Activated T-cell treated with anti-CD3 and anti-CD28 coated beads, Interleukin-2, amount 50 U/mL, for 72 hours (primary cell): ENCODE data around the gene PLOD3. TPM values are rescaled to one million over a fixed set of nuclear protein-coding genes. Genes with fewer than 3 reads are reported as not detected.
A peak's percentile ranks its signal among the peaks of the same experiment; 100 is the strongest.
"Not testable (repeated sequence)": the region's sequence is repeated elsewhere in the genome, so short reads cannot be mapped to it uniquely, and the experiment has no call there.

Source experiments
- ATAC-seq, 2 donors: fragments of 150-1000 bp; cut with Tn5 transposase; replicated peaks in 1 of 2; 2 replicates each; pipeline ENCODE4 v1.10.0; 2021; ENCODE audit warnings: moderate library complexity in 2 of 2, mild to moderate bottlenecking in 1 of 2
- DNase-seq, 2 donors: peaks; one replicate each; pipeline ENCODE4 v3.0.0; 2021 to 2022; ENCODE audit warnings: mixed read lengths in 1 of 2
- H3K27ac Mint-ChIP-seq: one replicate; pipeline ENCODE4 v1.8.0; 2022; ENCODE audit warnings: mild to moderate bottlenecking, moderate library complexity, mixed read lengths
- H3K27me3 Mint-ChIP-seq: one replicate; pipeline ENCODE4 v1.8.0; 2022; ENCODE audit warnings: low read depth, mixed read lengths
- H3K36me3 Mint-ChIP-seq, 2 donors: one replicate each; pipeline ENCODE4 v1.8.0; 2022; ENCODE audit warnings: mixed read lengths in 2 of 2, mild to moderate bottlenecking in 1 of 2; ENCODE audit not compliant: insufficient read depth in 2 of 2
- H3K4me1 Mint-ChIP-seq: one replicate; pipeline ENCODE4 v1.8.0; 2022; ENCODE audit warnings: low read depth, mixed read lengths
- H3K4me3 Mint-ChIP-seq, 2 donors: one replicate each; pipeline ENCODE4 v1.8.0; 2022; ENCODE audit warnings: mild to moderate bottlenecking in 2 of 2, mixed read lengths in 2 of 2, moderate library complexity in 2 of 2
- H3K9me3 Mint-ChIP-seq, 2 donors: one replicate each; pipeline ENCODE4 v1.8.0; 2022; ENCODE audit warnings: mixed read lengths in 2 of 2
- total RNA-seq, 2 donors: library from RNA; stranded (reverse); gene quantifications; one replicate each; pipeline ENCODE4 v1.2.3, GENCODE V29; 2022

PLOD3 gene
- total RNA-seq: 10 to 100 TPM; 28.8 to 34.4 TPM

- peak within 1 kb of the TSS; percentile 88 for H3K27ac Mint-ChIP-seq
- no peaks in the 10 kb centered on the region for H3K9me3 Mint-ChIP-seq
- DNase-seq: peak; percentile 94 to 95
- H3K4me1 Mint-ChIP-seq: peaks cover 42% of the 10 kb centered on the region
- H3K4me3 Mint-ChIP-seq: peak within 1 kb of the TSS; percentile 96 to 99
- peaks cover 0 to 2% of the 10 kb centered on the region in 2 donors for H3K36me3 Mint-ChIP-seq
- H3K27me3 Mint-ChIP-seq: no peaks in the 10 kb centered on the region
- ATAC-seq: peak; percentile 81 to 84
Measured at GRCh38 chr7:101217388-101218235, at the start of gene PLOD3, which contains the start of gene ZNHIT1. Gene PLOD3, minus strand, starts transcription at chr7:101217581. Its CDS starts 307 bp downstream, at chr7:101217274. Gene ZNHIT1, plus strand, starts transcription at chr7:101218165. Its CDS starts 31 bp downstream, at chr7:101218196.

- no peak for DNase-seq
- Mint-ChIP-seq H3K36me3 (peaks cover 0 to 1% of the 10 kb centered on the region in 2 donors), H3K27me3 (peaks cover 7% of the 10 kb centered on the region), H3K9me3 (no peaks in the 10 kb centered on the region), H3K27ac (no peak overlapping the region), H3K4me3 (no peak overlapping the region), H3K4me1 (no peaks in the 10 kb centered on the region)
- no peak for ATAC-seq
Measured at GRCh38 chr7:101265622-101266516, 48.5 kb upstream of the PLOD3 start.

- H3K4me1 Mint-ChIP-seq, H3K27me3 Mint-ChIP-seq, H3K36me3 Mint-ChIP-seq, ATAC-seq, DNase-seq, H3K4me3 Mint-ChIP-seq, H3K9me3 Mint-ChIP-seq, H3K27ac Mint-ChIP-seq: not testable (repeated sequence)
Measured at GRCh38 chr7:101264102-101264706, 46.8 kb upstream of the PLOD3 start.

- Mint-ChIP-seq H3K4me3 (no peak overlapping the region), H3K9me3 (no peaks in the 10 kb centered on the region), H3K27ac (no peak overlapping the region), H3K27me3 (peaks cover 7% of the 10 kb centered on the region), H3K36me3 (no peaks in the 10 kb centered on the region), H3K4me1 (no peaks in the 10 kb centered on the region)
- ATAC-seq (no peak), DNase-seq (no peak)
Measured at GRCh38 chr7:101258243-101258731, 40.9 kb upstream of the PLOD3 start.

GRCh38 chr7:101255796-101256195, 38.4 kb upstream of the PLOD3 start:
- Mint-ChIP-seq H3K4me1 (peaks cover 5% of the 10 kb centered on the region), H3K36me3 (peaks cover 4 to 5% of the 10 kb centered on the region in 2 donors), H3K27me3 (peaks cover 7% of the 10 kb centered on the region)

GRCh38 chr7:101253199-101253598, 35.8 kb upstream of the PLOD3 start:
- not testable (repeated sequence) for H3K9me3 Mint-ChIP-seq, H3K27ac Mint-ChIP-seq, DNase-seq, H3K36me3 Mint-ChIP-seq, ATAC-seq, H3K27me3 Mint-ChIP-seq
- Mint-ChIP-seq H3K4me3 (peak overlapping the region in 1 of 2 donors; percentile 86), H3K4me1 (peaks cover 19% of the 10 kb centered on the region)

More at GRCh38 chr7:101255796-101256195, 38.4 kb upstream of the PLOD3 start:
- ATAC-seq (no peak), DNase-seq (no peak)
- H3K27ac Mint-ChIP-seq: no peak overlapping the region
- no peak overlapping the region for H3K4me3 Mint-ChIP-seq
- H3K9me3 Mint-ChIP-seq: no peaks in the 10 kb centered on the region

- Mint-ChIP-seq H3K36me3 (peaks cover 6 to 7% of the 10 kb centered on the region in 2 donors), H3K27ac (peak overlapping the region; percentile 85), H3K27me3 (peaks cover 7% of the 10 kb centered on the region), H3K9me3 (no peaks in the 10 kb centered on the region), H3K4me3 (peak overlapping the region; percentile 86 to 89), H3K4me1 (peaks cover 22% of the 10 kb centered on the region)
- ATAC-seq (peak; percentile 99), DNase-seq (peak; percentile 98 to 100)
Measured at GRCh38 chr7:101251871-101252659, 34.7 kb upstream of the PLOD3 start.

- H3K27ac Mint-ChIP-seq: peak overlapping the region; percentile 62
Measured at GRCh38 chr7:101250324-101250723, 32.9 kb upstream of the PLOD3 start.

GRCh38 chr7:101248276-101248675, 30.9 kb upstream of the PLOD3 start:
- H3K9me3 Mint-ChIP-seq: no peaks in the 10 kb centered on the region
- ATAC-seq (no peak), DNase-seq (no peak)
- no peak overlapping the region for H3K27ac Mint-ChIP-seq
- peaks cover 40% of the 10 kb centered on the region for H3K4me1 Mint-ChIP-seq
- peaks cover 8 to 10% of the 10 kb centered on the region in 2 donors for H3K36me3 Mint-ChIP-seq
- H3K4me3 Mint-ChIP-seq: no peak overlapping the region
- H3K27me3 Mint-ChIP-seq: no peaks in the 10 kb centered on the region

More at GRCh38 chr7:101250324-101250723, 32.9 kb upstream of the PLOD3 start:
- Mint-ChIP-seq H3K9me3 (no peaks in the 10 kb centered on the region), H3K4me1 (peaks cover 28% of the 10 kb centered on the region), H3K36me3 (peaks cover 8 to 10% of the 10 kb centered on the region in 2 donors), H3K27me3 (peaks cover 7% of the 10 kb centered on the region), H3K4me3 (peak overlapping the region; percentile 55 to 86)
- no peak for DNase-seq
- ATAC-seq: no peak

GRCh38 chr7:101245147-101245668, 27.8 kb upstream of the PLOD3 start:
- Mint-ChIP-seq H3K27me3 (no peaks in the 10 kb centered on the region), H3K9me3 (no peaks in the 10 kb centered on the region), H3K4me3 (peak overlapping the region; percentile 98 to 99), H3K36me3 (peaks cover 4 to 5% of the 10 kb centered on the region in 2 donors), H3K27ac (peak overlapping the region; percentile 97), H3K4me1 (peaks cover 36% of the 10 kb centered on the region)
- no peak for ATAC-seq
- DNase-seq: no peak

- peaks cover 4 to 5% of the 10 kb centered on the region in 2 donors for H3K36me3 Mint-ChIP-seq
- H3K27me3 Mint-ChIP-seq: no peaks in the 10 kb centered on the region
- ATAC-seq: peak; percentile 94 to 96
- peaks cover 30% of the 10 kb centered on the region for H3K4me1 Mint-ChIP-seq
- peak within 1 kb of the TSS; percentile 98 to 99 for H3K4me3 Mint-ChIP-seq
- no peaks in the 10 kb centered on the region for H3K9me3 Mint-ChIP-seq
- H3K27ac Mint-ChIP-seq: peak within 1 kb of the TSS; percentile 97
- DNase-seq: peak; percentile 94 to 96
Measured at GRCh38 chr7:101244375-101245146, 27.2 kb upstream of the PLOD3 start, which contains the start of gene FIS1. Gene FIS1, minus strand, starts transcription at chr7:101245081. Its CDS starts 77 bp downstream, at chr7:101245004.
